SKM-1 (cell line): ENCODE results near the gene ZNF513.

Source experiments
- DNase-seq: peaks from one replicate; lab custom pipeline; 2025; ENCODE audit not compliant: unreplicated experiment; lab: John Stamatoyannopoulos, UW

ZNF513 gene

GRCh38 chr2:27390822-27391679 is 10.5 kb upstream of the ZNF513 start:
- DNase-seq: no peak

DNA sequence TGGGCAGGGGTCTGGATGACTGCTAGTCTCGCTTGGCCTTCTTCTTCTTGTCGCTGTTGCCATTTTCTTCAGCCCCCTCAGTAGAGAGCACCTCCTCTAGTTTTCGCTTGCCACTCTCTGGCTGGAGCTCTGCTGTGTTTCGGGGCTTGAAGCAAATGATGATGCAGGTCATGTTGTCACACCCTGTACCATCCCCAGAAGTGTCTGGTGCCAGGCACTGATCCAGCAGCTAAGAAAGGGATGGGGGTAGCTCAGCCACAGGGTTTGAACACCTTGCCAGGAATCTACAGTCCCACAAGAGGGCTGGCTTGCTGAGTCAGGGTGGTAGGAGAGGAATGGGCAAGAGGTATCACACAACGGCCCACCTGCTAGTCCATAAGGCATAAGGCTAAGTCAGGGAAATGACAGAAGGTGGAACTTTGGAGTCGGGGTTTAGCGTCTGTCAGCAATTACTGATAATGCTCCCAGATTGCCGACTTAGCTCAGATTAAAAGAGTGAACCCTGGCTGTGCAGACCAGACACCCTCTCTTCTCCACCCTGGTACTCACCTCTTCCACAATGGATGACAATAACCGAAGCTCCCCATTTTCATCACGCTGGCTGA is 1.1 kb upstream of the ZNF513 start:
- no peak for DNase-seq

- no peak for DNase-seq
Measured at GRCh38 chr2:27379836-27380625, 503 bp downstream of the ZNF513 start.

DNA sequence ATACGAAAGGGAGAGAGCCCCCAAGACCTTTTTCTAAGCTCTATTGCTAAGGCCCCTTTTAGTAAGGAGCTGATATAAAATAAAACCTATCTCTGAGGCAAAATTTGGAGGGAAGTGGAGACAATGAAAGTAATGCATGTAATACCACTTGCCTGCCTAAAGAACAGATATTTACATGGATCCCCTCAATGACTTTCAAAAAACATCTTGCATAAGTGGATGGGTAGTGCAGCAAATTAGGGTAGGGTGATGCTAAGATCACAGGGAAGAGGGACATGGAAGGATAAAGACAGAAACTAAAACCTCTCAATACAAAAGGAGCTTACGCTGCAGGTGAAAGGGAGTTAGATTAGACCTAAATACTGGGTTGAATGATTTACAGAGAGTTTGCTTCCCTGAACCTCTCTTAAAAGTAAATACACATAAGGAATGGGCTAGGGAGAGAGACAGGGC is 1.1 kb downstream of the ZNF513 start:
- no peak for DNase-seq

GRCh38 chr2:27378809-27379290 is 1.7 kb downstream of the ZNF513 start:
- no peak for DNase-seq

- DNase-seq: no peak
Measured at GRCh38 chr2:27378096-27378808, 2.3 kb downstream of the ZNF513 start.

DNA sequence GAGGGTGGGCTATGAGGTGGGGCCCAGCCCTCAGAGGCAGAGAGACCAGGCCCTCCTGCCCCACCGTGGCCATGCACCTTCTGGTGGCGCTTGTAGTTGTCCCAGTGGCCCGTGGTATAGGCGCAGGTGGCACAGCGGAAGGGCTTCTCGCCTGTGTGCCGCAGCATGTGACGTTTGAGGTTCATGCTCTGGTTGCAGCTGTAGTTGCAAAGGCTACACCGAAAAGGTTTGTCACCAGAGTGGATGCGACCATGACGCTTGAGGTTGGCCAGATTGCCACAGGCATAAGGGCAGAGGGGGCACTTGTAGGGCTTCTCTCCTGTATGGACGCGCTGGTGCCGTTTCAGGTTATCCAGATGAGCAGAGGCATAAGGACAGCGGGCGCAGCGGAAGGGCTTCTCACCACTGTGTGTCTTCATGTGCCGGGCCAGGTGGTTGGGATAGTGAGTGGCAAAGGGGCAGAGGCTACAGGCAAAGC is 2.9 kb downstream of the ZNF513 start:
- DNase-seq: no peak

- no peak for DNase-seq
Measured at GRCh38 chr2:27376866-27377617, 3.5 kb downstream of the ZNF513 start.

GRCh38 chr2:27376151-27376865 is 4.2 kb downstream of the ZNF513 start:
- DNase-seq: no peak

DNA sequence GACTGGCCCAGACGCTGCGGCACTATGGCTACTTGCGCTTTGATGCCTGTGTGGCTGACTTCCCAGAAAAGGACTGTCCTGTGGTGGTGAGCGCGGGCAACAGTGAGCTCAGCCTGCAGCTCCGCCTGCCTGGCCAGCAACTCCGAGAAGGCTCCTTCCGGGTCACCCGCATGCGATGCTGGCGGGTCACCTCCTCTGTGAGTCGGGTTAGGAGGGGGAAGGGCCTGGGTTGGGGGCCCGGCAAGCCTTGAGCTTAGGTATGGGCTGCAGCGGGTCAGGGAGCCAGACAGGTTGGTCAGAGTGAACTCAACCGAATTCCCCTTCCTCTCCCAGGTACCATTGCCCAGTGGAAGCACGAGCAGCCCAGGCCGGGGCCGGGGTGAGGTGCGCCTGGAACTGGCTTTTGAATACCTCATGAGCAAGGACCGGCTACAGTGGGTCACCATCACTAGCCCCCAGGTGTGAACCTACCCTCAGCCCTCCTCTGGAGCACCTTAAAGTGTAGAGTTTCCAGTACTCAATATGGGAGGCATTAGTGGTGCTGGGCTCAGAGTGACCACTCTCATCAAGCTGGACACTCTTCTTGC is 4.9 kb downstream of the ZNF513 start:
- no peak for DNase-seq

- DNase-seq: no peak
Measured at GRCh38 chr2:27373567-27373966, 7.0 kb downstream of the ZNF513 start.

GRCh38 chr2:27372937-27373336 is 7.6 kb downstream of the ZNF513 start:
- no peak for DNase-seq

GRCh38 chr2:27370816-27371620 is 9.5 kb downstream of the ZNF513 start:
- DNase-seq: peak; percentile 87

GRCh38 chr2:27370026-27370815 is 10.3 kb downstream of the ZNF513 start, which contains the start of the genes EIF2B4 and SNX17:
TSS of gene EIF2B4 (minus strand) at chr2:27370338. CDS start at chr2:27370314, 24 bp downstream.
TSS of gene SNX17 (plus strand) at chr2:27370616. CDS start at chr2:27370744, 128 bp downstream.
- peak; percentile 98 for DNase-seq

DNA sequence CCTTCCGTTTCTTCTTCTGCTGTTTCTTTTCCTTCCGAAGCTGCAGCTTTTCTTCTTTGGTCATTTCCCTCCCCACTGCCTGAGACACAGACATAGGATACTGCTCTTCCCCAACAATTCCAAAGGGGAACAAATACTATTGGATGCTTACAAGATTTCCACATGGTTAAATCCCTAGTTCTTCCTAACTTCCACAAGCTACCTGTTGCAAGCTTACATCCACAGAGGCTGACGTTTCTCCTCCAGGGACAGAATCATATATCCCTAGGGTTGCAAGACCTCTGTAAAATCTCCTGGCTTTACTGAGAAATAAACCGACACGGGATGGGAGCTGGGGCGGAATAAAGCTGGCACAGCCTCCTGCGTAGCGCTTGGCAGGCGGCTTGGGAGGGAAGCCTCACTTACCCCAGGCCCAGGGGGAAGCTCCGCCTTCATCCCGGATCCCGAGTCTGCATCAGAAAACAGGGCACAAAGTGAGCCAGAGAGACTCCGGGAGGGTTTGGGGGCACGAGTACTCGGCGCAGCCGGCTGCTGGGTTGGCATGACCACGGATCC is 11.0 kb downstream of the ZNF513 start:
- DNase-seq: no peak

- DNase-seq: no peak
Measured at GRCh38 chr2:27363933-27364332, 16.6 kb downstream of the ZNF513 start.
